Measurements from ENCODE around the gene BCL7A.
A peak's percentile ranks its signal among the peaks of the same experiment; 100 is the strongest.
"Not testable (repeated sequence)": the region's sequence is repeated elsewhere in the genome, so short reads cannot be mapped to it uniquely, and the experiment has no call there.

The BCL7A gene

GRCh38 chr12:122056406-122056805 is 34.7 kb downstream of the BCL7A start:
- not testable (repeated sequence) for DNase-seq

GRCh38 chr12:122057007-122057735 is 35.5 kb downstream of the BCL7A start:
- DNase-seq: no peak

GRCh38 chr12:122057769-122058168 is 36.1 kb downstream of the BCL7A start:
- no peak for DNase-seq

GRCh38 chr12:122058549-122059149 is 37.0 kb downstream of the BCL7A start:
- no peak for DNase-seq

- DNase-seq: no peak
These were observed 37.7 kb downstream of the BCL7A start for GRCh38 chr12:122059203-122059960.

DNA sequence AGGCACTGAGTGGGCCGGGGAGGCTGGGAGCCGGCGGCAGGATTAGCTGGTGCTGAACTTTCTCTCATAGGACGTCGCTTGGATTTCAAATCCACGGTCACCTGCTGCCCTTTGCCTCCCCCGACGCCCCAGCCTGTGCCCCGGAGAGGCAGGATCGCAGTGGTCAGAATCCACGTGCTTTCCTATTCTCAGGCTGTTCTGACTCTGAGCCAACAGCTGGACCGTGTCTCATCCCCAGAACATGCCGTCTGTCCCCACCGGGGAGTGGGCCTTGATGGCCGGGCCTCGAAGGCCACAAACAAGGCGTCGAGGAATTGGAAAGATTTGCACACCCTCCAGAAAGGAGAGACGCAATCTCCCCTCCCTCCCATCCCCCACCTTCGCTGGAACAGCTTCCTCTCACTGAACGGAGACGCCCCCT is 38.4 kb downstream of the BCL7A start:
- no peak for DNase-seq

GRCh38 chr12:122061253-122061652 is 39.6 kb downstream of the BCL7A start:
- no peak for DNase-seq

GRCh38 chr12:122062832-122063693 is 41.4 kb downstream of the BCL7A start:
- peak; percentile 87 for DNase-seq

- no peak for DNase-seq
These were observed 42.0 kb downstream of the BCL7A start for GRCh38 chr12:122063694-122064024.

GRCh38 chr12:122064025-122064777 is 42.5 kb downstream of the BCL7A start:
- DNase-seq: peak; percentile 99

- peak; percentile 79 for DNase-seq
These were observed 43.3 kb downstream of the BCL7A start for GRCh38 chr12:122064780-122065588.

- DNase-seq: no peak
These were observed 45.9 kb downstream of the BCL7A start for GRCh38 chr12:122067548-122067947.

GRCh38 chr12:122067966-122068365 is 46.3 kb downstream of the BCL7A start:
- DNase-seq: no peak

DNA sequence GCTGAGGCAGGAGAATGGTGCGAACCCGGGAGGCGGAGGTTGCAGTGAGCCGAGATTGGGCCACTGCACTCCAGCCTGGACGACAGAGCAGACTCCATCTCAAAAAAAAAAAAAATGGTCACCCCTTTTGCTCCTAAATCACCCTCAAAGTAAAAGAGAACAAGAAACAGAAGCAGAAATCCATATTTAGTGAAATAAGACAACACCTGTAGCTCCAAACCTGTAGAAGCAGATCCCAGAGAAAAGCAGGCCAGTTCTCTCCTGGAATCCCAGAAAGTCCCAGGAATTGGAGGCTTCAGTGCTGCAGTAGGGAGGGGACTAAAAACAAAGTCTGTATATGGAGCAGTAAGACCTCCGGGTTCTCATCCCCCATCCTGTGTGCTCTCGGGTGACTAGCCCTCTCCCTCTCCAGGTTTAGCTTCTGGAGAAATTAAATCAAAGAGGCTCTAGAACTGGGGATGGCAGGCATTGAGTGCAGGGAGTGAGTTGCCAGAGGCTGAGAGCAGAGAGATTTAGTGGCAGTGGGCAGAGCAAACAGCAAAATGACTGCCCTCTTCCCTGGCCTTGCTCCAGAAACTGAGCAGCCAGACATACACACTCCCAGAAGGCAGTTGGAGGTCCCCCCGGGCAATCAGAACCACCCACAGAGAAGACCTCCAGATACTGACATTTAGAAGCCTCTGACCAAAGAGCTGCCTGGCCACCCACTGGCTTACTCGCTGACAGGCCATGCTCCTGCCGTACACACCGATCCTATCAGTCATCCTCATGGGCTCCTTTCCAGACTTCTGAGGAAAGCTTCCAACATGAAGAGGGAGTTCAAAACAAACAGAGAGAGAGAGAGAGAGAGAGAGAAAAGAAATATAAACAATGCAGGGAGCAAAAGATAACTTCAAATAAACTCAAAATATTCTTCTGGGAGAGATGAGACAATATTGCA is 50.6 kb downstream of the BCL7A start:
- no peak for DNase-seq

GRCh38 chr12:122073815-122074214 is 52.1 kb downstream of the BCL7A start:
- no peak for DNase-seq

DNA sequence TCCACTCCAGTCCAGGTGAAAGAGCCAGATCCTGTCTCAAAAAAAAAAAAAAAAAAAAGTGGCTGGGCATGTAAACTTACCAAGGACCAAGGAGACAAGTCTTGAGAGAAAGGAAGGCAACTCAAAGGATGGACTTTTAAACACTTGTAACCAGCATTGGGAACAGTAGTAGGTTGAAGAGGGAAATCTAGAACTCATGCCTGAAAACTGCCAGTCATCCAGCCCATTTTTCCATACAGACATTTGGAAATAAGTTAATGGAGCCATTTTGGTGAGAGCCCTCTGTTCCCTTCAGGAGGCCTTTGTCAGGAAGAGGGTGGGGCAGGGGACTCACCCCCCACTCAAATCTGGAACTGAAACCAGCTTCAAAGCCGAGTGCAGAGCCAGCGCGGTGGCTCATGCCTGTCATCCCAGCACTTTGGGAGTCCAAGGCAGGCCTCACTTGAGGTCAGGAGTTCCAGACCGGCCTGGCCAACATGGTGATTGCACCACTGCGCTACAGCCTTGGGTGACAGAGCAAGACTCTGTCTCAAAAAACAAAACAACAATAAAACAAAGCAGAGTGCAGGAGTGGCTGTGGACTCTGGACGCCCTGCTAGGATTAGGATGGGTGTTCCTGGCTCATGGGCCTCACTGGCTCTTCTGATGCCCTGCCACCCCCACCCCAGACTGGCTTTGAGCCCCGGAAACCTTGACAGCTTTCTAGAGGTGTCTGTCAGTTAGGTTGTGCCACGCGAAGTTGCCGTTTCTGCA is 55.2 kb downstream of the BCL7A start:
- no peak for DNase-seq

- DNase-seq: peak; percentile 96
These were observed 56.7 kb downstream of the BCL7A start, which contains the start of gene MLXIP for GRCh38 chr12:122078141-122079032. Gene MLXIP (plus strand): TSS chr12:122078756. CDS start chr12:122078854, 98 bp downstream.

GRCh38 chr12:122079033-122079531 is 57.4 kb downstream of the BCL7A start:
- peak; percentile 51 for DNase-seq
